IPS-NIHi11 (cell line): ENCODE results near the gene EXT2.
A peak's percentile ranks its signal among the peaks of the same experiment; 100 is the strongest.

Experiments used
- DNase-seq: peaks from one replicate; pipeline ENCODE4 v3.0.0; 2012; ENCODE audit warnings: mixed read lengths, low spot score

EXT2 gene

GRCh38 chr11:44167046-44167445, 71.6 kb downstream of the EXT2 start:
- no peak for DNase-seq

GRCh38 chr11:44171518-44171917, 76.0 kb downstream of the EXT2 start:
- DNase-seq = peak; percentile 26

DNA sequence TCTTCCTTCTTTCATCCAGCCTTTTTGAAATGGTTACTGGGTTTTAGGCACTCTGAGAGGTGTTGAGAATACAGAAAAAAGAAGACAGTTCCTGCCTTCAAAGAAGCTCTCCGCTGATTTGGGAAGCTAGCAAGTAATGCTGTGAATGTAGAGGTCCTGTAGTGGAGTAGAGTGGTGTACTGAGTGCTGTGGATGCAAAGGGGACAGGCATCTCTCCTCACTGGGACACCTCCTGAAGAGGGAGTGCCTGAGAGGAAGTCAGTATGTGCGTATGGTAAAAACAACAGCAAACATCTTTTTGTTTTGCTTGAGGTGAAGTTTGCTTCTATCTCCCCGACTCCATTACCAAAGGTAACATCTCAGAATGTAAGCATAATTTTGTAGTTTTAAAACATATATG, 77.5 kb downstream of the EXT2 start:
- no peak for DNase-seq

DNA sequence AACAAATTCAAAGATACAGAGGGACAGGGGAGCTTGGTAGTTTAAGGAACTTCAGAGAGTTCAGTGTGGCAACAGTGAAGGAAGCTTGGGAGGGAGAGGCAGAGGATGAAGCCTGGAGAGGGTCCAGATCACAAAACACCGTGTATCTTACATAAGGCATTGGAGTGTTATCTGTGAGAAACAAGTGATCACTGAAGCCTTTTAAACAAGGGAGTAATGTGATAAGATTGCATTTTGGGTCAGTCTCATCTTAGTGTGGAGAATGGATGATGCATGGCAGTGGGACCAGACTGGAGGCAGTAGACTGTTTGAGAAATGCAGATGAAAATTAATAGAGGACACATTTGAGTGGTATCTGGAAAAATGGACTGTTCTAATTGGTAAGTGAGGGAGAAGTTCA, 79.4 kb downstream of the EXT2 start:
- no peak for DNase-seq

DNA sequence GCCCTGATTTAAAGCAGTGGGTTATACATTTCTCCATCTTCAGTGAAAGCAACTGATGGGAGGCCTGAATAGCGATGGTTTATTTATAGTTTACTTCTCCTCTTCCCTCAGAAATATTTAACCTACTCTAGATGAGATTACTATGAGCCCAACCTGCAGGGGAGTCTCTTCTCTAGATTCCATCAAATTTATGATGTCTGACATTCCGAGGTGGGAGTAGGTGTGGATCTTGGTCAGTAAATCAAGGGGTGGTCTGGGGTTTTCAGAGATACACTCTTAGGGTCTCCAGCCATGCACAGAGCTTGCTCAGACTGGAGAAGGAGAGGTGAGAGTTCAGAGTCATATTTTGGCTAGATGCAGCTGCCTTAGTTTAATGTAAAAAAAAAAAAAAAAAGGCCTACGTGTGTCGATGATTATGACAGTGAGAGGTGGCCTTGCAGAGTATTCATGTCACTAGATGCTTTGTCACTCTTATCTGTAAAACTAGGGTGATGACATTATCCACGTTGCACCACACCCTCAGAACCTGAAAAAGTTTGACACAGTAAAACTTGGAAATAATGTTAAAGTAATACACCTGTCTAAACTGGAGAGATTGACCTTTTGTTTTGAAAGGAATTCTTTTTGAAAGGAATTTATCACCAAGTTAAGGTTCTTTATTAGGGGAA, 81.2 kb downstream of the EXT2 start:
- DNase-seq = no peak

- no peak for DNase-seq
Observed at GRCh38 chr11:44177905-44178304, 82.4 kb downstream of the EXT2 start.

DNA sequence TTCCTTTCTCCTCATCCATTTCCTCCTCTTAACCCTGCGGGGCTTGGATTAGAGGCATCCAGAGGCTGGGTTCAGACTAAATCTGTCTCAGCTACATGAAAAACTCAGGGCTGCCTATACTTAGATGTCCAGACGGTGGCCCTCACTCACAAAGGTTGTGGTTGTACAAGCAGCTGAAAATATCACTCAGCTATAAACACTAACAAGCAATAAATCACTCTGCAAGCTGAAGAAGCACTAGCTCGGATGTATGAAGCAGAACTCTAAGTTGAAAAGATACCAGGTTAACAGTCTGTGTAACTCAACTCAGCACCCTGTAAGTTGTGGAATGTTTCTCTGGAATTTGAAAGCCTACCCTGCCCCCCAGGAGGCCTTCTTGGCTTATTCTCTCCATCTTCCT, 82.9 kb downstream of the EXT2 start:
- DNase-seq = peak; percentile 25

DNA sequence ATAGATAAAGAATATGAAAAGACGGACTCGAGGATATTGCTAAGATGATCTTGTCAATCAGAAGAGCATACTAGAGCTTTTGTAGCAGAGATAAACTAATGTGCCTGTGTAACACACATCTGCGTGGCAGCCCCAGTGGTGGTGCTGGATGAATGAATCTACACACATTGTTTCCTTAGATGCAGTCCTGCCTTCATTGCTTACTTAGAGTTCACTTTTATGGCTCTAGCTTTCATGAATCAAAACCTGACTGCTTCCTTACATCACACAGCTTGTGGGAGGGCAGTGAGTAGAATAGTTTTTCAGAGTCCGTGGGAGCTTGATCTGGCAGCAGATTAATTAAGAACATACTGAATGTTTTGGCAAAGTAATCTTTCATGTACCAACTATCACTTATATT, 83.7 kb downstream of the EXT2 start:
- no peak for DNase-seq

GRCh38 chr11:44180107-44180506, 84.6 kb downstream of the EXT2 start:
- DNase-seq = no peak

- no peak for DNase-seq
Observed at GRCh38 chr11:44185522-44185921, 90.0 kb downstream of the EXT2 start.

- no peak for DNase-seq
Observed at GRCh38 chr11:44186321-44186930, 90.9 kb downstream of the EXT2 start.

- DNase-seq = no peak
Observed at GRCh38 chr11:44188643-44189042, 93.2 kb downstream of the EXT2 start.

DNA sequence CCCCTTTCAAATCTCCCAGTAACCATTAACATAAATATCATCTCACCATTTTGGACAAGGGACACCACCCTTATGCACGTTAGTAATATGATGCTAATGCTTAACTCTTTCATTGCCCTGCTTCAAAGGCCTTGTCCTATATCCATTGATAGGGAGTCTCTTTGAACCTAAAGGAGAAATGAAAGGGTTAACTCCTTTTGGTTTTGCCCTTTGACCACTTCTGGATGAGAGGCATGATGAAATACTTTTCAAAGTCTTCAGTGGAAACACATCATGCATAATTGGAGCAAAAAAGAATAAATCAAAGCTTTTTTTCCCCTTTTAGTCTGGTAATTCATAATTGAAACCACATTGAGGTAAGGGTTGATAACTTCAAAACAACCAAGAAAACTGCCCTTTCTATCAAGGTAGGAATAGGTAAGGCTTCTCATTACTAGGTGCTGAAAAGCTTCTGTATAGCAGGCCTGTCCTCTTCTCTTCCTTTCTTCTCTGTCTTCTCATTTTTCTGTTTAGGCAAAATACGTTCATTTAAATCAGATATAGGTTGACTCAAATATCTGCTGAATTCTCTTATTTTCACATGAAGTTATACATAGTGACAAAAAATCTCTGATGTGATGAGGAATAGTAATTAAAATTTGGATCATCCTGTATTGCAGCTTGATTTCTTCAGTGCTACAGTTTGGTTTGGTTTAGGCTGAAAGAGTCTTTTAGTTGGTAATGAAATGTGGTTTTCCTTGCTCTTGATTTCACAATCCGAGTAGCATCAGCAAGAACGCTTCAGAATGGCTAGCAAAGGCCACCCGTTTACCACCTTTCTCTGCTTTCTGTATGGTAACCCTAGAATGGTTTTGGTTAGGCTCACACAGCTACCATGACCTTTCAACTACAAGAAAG, 94.8 kb downstream of the EXT2 start:
- no peak for DNase-seq

DNA sequence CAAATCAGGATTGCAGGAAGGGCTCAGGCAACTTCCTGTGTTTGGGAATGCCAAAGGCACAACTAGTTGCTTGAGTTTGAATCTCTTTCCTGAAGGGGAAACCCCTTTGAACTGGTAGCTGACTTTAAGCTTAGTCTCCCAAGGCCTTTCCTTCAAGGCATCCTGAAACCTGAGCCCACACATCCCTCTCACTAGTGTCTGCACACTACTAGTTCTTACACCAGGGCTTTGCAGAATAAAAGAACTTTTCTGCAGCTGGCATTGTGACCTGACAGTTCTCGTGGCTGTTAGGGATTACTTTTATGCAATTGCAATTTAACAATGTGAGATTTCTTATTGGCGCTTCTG, 95.4 kb downstream of the EXT2 start:
- peak; percentile 28 for DNase-seq

GRCh38 chr11:44191322-44192016, 96.0 kb downstream of the EXT2 start:
- DNase-seq = no peak

DNA sequence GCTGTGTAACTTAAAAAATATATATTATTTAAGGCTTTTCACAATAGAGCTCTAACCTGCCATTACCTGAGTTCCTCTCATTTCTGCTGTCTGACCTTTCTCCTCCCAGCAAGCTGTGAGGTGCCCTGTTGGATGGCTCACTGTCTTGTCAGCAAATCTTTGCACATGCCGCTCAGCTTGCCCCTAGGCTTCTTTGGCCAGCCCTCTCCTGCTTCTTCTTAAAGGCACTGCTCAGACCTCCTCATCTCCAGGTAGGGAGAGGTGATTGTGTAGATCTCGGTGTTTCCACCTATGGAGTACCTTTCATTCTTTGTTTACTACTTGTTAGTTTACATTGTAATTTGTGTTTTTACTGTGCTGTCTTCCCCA, 96.5 kb downstream of the EXT2 start:
- no peak for DNase-seq

DNA sequence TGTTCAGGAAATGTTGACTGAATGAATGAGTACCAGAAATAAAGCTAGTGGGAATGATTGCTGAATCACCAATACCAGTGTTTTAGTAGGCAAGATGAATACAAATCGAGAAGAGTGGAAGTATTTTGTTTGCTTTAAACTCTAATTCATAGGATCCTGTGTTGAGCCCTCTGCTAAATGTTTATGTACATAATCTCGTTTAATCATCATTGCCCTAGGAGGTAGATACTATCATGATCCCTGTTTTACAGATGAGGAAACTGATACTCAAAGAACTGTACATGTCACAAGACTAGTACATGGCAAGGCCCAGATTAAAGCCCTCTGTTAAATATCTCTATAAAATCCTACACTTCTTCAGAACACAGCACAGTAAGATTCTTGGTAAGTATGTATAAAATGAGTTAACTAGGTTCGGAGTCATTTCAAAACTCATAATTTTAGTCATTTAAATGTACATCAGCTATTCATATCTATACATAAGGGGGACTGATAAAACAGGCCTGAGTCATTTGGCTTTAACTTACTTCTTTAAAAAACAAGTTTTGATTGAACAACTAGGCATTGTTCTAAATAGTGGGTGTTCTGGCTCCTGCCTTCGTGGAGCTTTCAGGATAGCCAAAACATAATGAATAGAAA, 97.1 kb downstream of the EXT2 start:
- no peak for DNase-seq

- no peak for DNase-seq
Observed at GRCh38 chr11:44193856-44194255, 98.4 kb downstream of the EXT2 start.

DNA sequence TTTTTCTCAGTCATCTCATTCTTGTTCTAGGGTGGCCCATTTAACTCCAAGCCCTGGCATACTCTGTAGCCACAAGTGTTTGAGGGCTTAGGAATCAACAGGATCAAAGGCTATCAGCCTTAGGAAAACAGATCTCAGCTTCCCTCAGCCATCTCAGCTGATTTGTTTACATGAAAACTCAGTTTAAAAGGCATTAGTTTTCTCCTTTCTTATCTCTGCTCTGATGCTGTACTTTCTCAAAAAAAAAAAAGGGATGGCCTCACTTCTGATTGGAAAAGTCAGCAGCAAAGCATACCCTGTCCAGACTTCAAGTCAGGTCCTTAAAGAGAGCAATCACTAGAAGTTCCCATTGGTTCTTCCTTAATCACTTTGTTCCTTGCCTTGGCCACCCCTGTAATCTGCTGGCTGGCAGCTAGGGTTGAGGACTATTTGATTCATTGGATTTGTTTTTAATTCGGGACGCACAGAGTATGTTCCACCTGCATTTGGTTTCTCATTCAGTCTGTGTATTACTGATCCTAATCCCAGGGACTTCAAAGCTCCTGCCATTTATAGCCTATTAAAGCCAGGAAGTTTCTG, 102.8 kb downstream of the EXT2 start:
- DNase-seq = no peak

DNA sequence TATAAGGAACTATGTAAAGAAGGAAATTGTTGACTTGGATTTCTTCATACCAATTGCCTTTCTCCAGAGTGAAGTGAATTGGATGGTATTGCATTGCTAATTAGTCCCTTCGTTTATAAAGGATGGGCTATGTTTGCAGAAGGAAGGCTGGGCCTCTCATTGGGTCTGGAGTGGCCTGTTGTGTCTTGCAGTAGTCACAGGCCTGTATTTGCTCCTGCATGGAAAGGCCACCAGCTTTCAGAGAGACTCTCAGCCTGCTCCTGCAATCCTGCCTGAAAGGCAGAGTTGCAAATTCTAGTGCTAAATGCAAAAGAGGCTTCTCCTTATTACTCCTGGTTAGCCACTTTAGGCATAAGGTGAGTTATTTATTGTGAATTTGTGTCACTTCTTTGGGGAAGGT, 103.8 kb downstream of the EXT2 start:
- DNase-seq = peak; percentile 27

DNA sequence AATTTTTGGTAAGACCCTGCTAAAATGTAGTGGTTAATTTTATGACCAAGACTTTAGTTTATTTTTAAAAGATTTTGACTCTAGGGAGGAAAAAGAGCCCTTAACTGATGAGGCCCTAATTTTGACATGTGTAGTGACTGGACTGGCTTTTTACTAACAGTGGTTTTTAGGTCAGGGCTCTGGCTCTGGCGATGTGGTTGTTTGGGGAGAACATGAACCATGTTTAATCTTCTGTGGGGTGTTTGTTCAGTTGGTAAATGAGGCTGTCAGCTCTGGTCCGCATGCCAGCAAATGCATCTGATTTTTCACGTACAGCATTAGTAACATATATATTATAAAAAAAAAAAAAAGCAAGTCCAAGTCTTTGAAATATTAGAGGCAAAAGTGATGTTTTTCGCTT, 104.3 kb downstream of the EXT2 start:
- DNase-seq = no peak
